Stimulated activated CD4-positive, alpha-beta T cell treated with anti-CD3 and anti-CD28 coated beads, Interleukin-4, amount 100 ng/mL, for 4 hours (primary cell): ENCODE measurements around the gene PIGT.

ENCODE experiments used
- DNase-seq, 2 experiments: peaks; one replicate each; pipeline ENCODE4 v3.0.0-alpha.2; 2020

The PIGT gene

GRCh38 chr20:45432294-45432693, 16.4 kb downstream of the PIGT start:
- DNase-seq = no peak

GRCh38 chr20:45433316-45433715, 17.4 kb downstream of the PIGT start:
- DNase-seq = no peak

GRCh38 chr20:45433976-45434375, 18.0 kb downstream of the PIGT start:
- no peak for DNase-seq

- peak; percentile 79 to 84 for DNase-seq
Measured at GRCh38 chr20:45436732-45437485, 21.0 kb downstream of the PIGT start.

- DNase-seq = no peak
Measured at GRCh38 chr20:45440424-45440823, 24.5 kb downstream of the PIGT start.

GRCh38 chr20:45440891-45441685, 25.1 kb downstream of the PIGT start:
- no peak for DNase-seq

- no peak for DNase-seq
Measured at GRCh38 chr20:45441746-45442145, 25.8 kb downstream of the PIGT start.

- DNase-seq = no peak
Measured at GRCh38 chr20:45444050-45444449, 28.1 kb downstream of the PIGT start.

GRCh38 chr20:45445805-45446562, 30.0 kb downstream of the PIGT start:
- no peak for DNase-seq

GRCh38 chr20:45448270-45448669, 32.3 kb downstream of the PIGT start:
- no peak for DNase-seq

GRCh38 chr20:45449528-45449927, 33.6 kb downstream of the PIGT start:
- DNase-seq = no peak

GRCh38 chr20:45450097-45450818, 34.3 kb downstream of the PIGT start:
- no peak for DNase-seq

- no peak for DNase-seq
Measured at GRCh38 chr20:45452238-45452637, 36.3 kb downstream of the PIGT start.

- DNase-seq = no peak
Measured at GRCh38 chr20:45452772-45453691, 37.1 kb downstream of the PIGT start.

- DNase-seq = no peak
Measured at GRCh38 chr20:45456632-45457031, 40.7 kb downstream of the PIGT start.

GRCh38 chr20:45459606-45460005, 43.7 kb downstream of the PIGT start:
- DNase-seq = no peak

- DNase-seq = no peak
Measured at GRCh38 chr20:45461225-45461624, 45.3 kb downstream of the PIGT start.

GRCh38 chr20:45462711-45463509, 47.0 kb downstream of the PIGT start:
- DNase-seq = no peak

- DNase-seq = no peak
Measured at GRCh38 chr20:45463709-45464108, 47.8 kb downstream of the PIGT start.

- DNase-seq = no peak
Measured at GRCh38 chr20:45465491-45466266, 49.7 kb downstream of the PIGT start.
